RWPE1 (cell line): Measurements from ENCODE around the gene IGF2BP3.
"Not testable (repeated sequence)": the region's sequence is repeated elsewhere in the genome, so short reads cannot be mapped to it uniquely, and the experiment has no call there.

Experiments used
- CTCF ChIA-PET: fragments of 350-600 bp; sonication (Branson Sonifier 250); formaldehyde crosslinking; extraction: SDS; loops from one replicate; lab custom pipeline; 2021; lab: Yijun Ruan, JAX
- POLR2A ChIA-PET: fragments of 400-600 bp; formaldehyde crosslinking; extraction: SDS; loops from one replicate; lab custom pipeline; 2020; ENCODE audit warnings: antibody characterized with exemption; ENCODE audit not compliant: low non-redundant PET; lab: Yijun Ruan, JAX
- DNase-seq: peaks from one replicate; pipeline ENCODE4 v3.0.0; 2012; ENCODE audit warnings: low spot score
- H3K27ac ChIP-seq: fragments of 450-650 bp; 2 replicates; pipeline ENCODE4 v1.5.1; 2017
- CTCF ChIP-seq: fragments of 450-650 bp; conservative IDR thresholded peaks from 2 replicates; pipeline ENCODE4 v1.5.1; 2017; ENCODE audit warnings: low read depth, mild to moderate bottlenecking

Gene IGF2BP3

GRCh38 chr7:23334482-23335056, 135.7 kb downstream of the IGF2BP3 start:
- peak overlapping the region; percentile 93 for H3K27ac ChIP-seq
- TF ChIP-seq CTCF, result no peak
- ChIA-PET CTCF (interaction anchor here (0.9 kb wide), 1 partner anchor 210 kb away, joined by 3 read pairs; no protein-coding TSS in a partner anchor), POLR2A (no interaction called here)
- peak; percentile 98 for DNase-seq

- CTCF ChIA-PET, result interaction anchor here (0.7 to 0.9 kb wide), 4 partner anchors 12 to 896 kb away, joined by 3 to 4 read pairs (median 3); no protein-coding TSS in a partner anchor
- peak; percentile 81 for DNase-seq
- TF ChIP-seq CTCF, result no peak
- POLR2A ChIA-PET, result no interaction called here
- H3K27ac ChIP-seq, result peak overlapping the region; percentile 93
Observed at GRCh38 chr7:23333671-23334246, 136.5 kb downstream of the IGF2BP3 start.

- DNase-seq, result no peak
- POLR2A ChIA-PET, result no interaction called here
- no peak overlapping the region for H3K27ac ChIP-seq
- no peak for TF ChIP-seq CTCF
- CTCF ChIA-PET, result interaction anchor here (0.7 kb wide), 1 partner anchor 185 kb away, joined by 3 read pairs; no protein-coding TSS in a partner anchor
Observed at GRCh38 chr7:23332910-23333612, 137.2 kb downstream of the IGF2BP3 start.

- no peak overlapping the region for H3K27ac ChIP-seq
- ChIA-PET POLR2A (no interaction called here), CTCF (interaction anchor here (0.6 kb wide), 1 partner anchor 151 kb away, joined by 5 read pairs; no protein-coding TSS in a partner anchor)
- DNase-seq, result no peak
- no peak for TF ChIP-seq CTCF
Observed at GRCh38 chr7:23332193-23332592, 138.1 kb downstream of the IGF2BP3 start.

GRCh38 chr7:23331132-23331531, 139.2 kb downstream of the IGF2BP3 start:
- TF ChIP-seq CTCF, result no peak
- no peak for DNase-seq
- CTCF ChIA-PET, result no interaction called here
- no peak overlapping the region for H3K27ac ChIP-seq
- POLR2A ChIA-PET, result no interaction called here

- no peak for TF ChIP-seq CTCF
- CTCF ChIA-PET, result interaction anchor here (0.9 to 1.4 kb wide), 2 partner anchors 11 to 42 kb away, joined by 4 to 5 read pairs; no protein-coding TSS in a partner anchor
Observed at GRCh38 chr7:23315366-23315765, 154.9 kb downstream of the IGF2BP3 start.

GRCh38 chr7:23312141-23312540, 158.2 kb downstream of the IGF2BP3 start:
- H3K27ac ChIP-seq, DNase-seq, POLR2A ChIA-PET: not testable (repeated sequence)
- CTCF ChIA-PET, result interaction anchor here (1.0 kb wide), 1 partner anchor 36 kb away, joined by 3 read pairs; no protein-coding TSS in a partner anchor

More at GRCh38 chr7:23315366-23315765, 154.9 kb downstream of the IGF2BP3 start:
- no peak for DNase-seq
- no peak overlapping the region for H3K27ac ChIP-seq
- POLR2A ChIA-PET, result no interaction called here
